ENCODE measurements around the gene ETV4. TPM values are rescaled to one million over a fixed set of nuclear protein-coding genes. Genes with fewer than 3 reads are reported as not detected.
"Not testable (repeated sequence)": the region's sequence is repeated elsewhere in the genome, so short reads cannot be mapped to it uniquely, and the experiment has no call there.

Gene ETV4
- total and polyA plus RNA-seq, 12 donors, result 0.22 to 6.6 (median 1.9) TPM

- H3K4me1 ChIP-seq (replicated peaks in 1 of 2), result no peaks in the 10 kb centered on the region
- TF ChIP-seq POLR2A (IDR thresholded peaks at IDR 0.05) (no peak), CTCF (IDR thresholded peaks at IDR 0.05) (no peak)
- no peak for DNase-seq
- no peaks in the 10 kb centered on the region for H3K9me3 ChIP-seq (replicated peaks in 1 of 3)
- H3K27ac ChIP-seq, result no peak overlapping the region
- peaks cover 0 to 90% of the 10 kb centered on the region in 2 donors for H3K36me3 ChIP-seq (replicated peaks in 1 of 2)
- H3K4me3 ChIP-seq, result no peak overlapping the region
- 82 to 95% (median 90%) methylated on average over 6 of the region's 6 CpGs for WGBS, 4 donors
- no peaks in the 10 kb centered on the region for H3K27me3 ChIP-seq
- intact Hi-C loops (cut with DNase I), result no loop called here
Observed at GRCh38 chr17:43517161-43517560, 29.0 kb downstream of the ETV4 start.

GRCh38 chr17:43515656-43516055, 30.5 kb downstream of the ETV4 start:
- no peaks in the 10 kb centered on the region for H3K27me3 ChIP-seq
- H3K9me3 ChIP-seq (replicated peaks in 1 of 3), result no peaks in the 10 kb centered on the region
- peak in 1 of 7 donors; percentile 37 for DNase-seq
- peaks cover 0 to 81% of the 10 kb centered on the region in 2 donors for H3K36me3 ChIP-seq (replicated peaks in 1 of 2)
- no peak overlapping the region for H3K27ac ChIP-seq
- 94 to 100% (median 98%) methylated on average over 1 of the region's 1 CpG for WGBS, 4 donors
- no peak overlapping the region for H3K4me3 ChIP-seq
- intact Hi-C loops (cut with DNase I), result no loop called here
- H3K4me1 ChIP-seq (replicated peaks in 1 of 2), result no peaks in the 10 kb centered on the region
- no peak for TF ChIP-seq POLR2A (IDR thresholded peaks at IDR 0.05)
- no peak for TF ChIP-seq CTCF (IDR thresholded peaks at IDR 0.05)

- H3K36me3 ChIP-seq (replicated peaks in 1 of 2), result peaks cover 0 to 79% of the 10 kb centered on the region in 2 donors
- intact Hi-C loops (cut with DNase I); DNase-seq; H3K27me3 ChIP-seq; H3K4me1 ChIP-seq (replicated peaks in 1 of 2); H3K4me3 ChIP-seq; H3K9me3 ChIP-seq (replicated peaks in 1 of 3); H3K27ac ChIP-seq: not testable (repeated sequence)
- WGBS, 4 donors, result 95 to 100% (median 96%) methylated on average over 3 of the region's 3 CpGs
Observed at GRCh38 chr17:43511199-43511598, 34.9 kb downstream of the ETV4 start.

GRCh38 chr17:43509440-43509839, 36.7 kb downstream of the ETV4 start:
- not testable (repeated sequence) for H3K4me1 ChIP-seq (replicated peaks in 1 of 2); H3K9me3 ChIP-seq (replicated peaks in 1 of 3); H3K27me3 ChIP-seq; DNase-seq; H3K4me3 ChIP-seq; H3K27ac ChIP-seq
- intact Hi-C loops (cut with DNase I), result loop anchor here in 1 of 2 donors (10.0 kb wide), 1 partner anchor 315 kb away; no protein-coding TSS in a partner anchor
- 89 to 98% (median 96%) methylated on average over 7 of the region's 7 CpGs for WGBS, 4 donors
- H3K36me3 ChIP-seq (replicated peaks in 1 of 2), result peaks cover 0 to 79% of the 10 kb centered on the region in 2 donors

GRCh38 chr17:43490621-43491020, 55.5 kb downstream of the ETV4 start:
- Histone ChIP-seq H3K27me3 (no peaks in the 10 kb centered on the region), H3K4me3 (no peak overlapping the region), H3K36me3 (replicated peaks in 1 of 2) (peaks cover 0 to 51% of the 10 kb centered on the region in 2 donors), H3K9me3 (replicated peaks in 1 of 3) (no peaks in the 10 kb centered on the region), H3K4me1 (replicated peaks in 1 of 2) (peaks cover 0 to 18% of the 10 kb centered on the region in 2 donors), H3K27ac (no peak overlapping the region)
- TF ChIP-seq CTCF (IDR thresholded peaks at IDR 0.05), result no peak
- TF ChIP-seq POLR2A (IDR thresholded peaks at IDR 0.05), result no peak
- intact Hi-C loops (cut with DNase I), result no loop called here
- 81 to 93% (median 86%) methylated on average over 5 of the region's 5 CpGs for WGBS, 4 donors
- DNase-seq, result no peak
